ENCODE measurements around the gene NDFIP1.

DNA sequence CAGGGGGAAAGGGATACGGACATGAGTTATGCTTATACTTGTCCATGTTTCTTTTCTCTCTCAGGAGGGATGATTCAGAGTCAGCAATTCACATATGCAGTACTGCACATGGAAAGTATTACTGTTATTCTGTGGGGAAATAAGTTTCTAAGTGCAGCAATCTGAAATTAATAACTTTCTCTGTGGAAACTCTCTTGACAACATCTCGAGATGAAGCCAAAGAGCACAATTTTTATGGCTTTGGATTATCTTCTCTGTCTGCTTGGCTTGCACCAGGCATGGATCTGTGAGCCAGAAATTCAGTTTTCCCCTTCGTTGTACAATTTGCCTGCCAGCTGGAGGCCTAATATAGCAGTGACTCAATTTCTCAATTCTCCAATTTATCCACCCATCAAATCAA is 2.5 kb upstream of the NDFIP1 start:
- TF ChIP-seq CTCF (IDR thresholded peaks at IDR 0.05) (no peak), POLR2A (IDR thresholded peaks at IDR 0.05) (no peak)

Data from right lobe of liver (tissue), 4 donors.